H1 (cell line): ENCODE data around the gene ZNF839. TPM values are rescaled to one million over a fixed set of nuclear protein-coding genes. Genes with fewer than 3 reads are reported as not detected.

ENCODE experiments used
- CTCF ChIA-PET: fragments of 300-600 bp; sonication (Branson Sonifier 250); formaldehyde crosslinking; loops from one replicate; lab custom pipeline; 2021; ENCODE audit not compliant: partially characterized antibody; lab: Charles Lee
- POLR2A ChIA-PET: fragments of 300-600 bp; sonication (Branson Sonifier 250); formaldehyde crosslinking; loops from one replicate; lab custom pipeline; 2021; ENCODE audit warnings: inconsistent platforms; ENCODE audit not compliant: partially characterized antibody; lab: Charles Lee
- DNase-seq, 2 experiments: peaks; one replicate each; pipeline versions ENCODE4 v3.0.0 to v3.0.0-alpha.2; 2010 to 2022; ENCODE audit warnings: low spot score in 2 of 2, low read depth in 1 of 2, mixed read lengths in 1 of 2
- FAIRE-seq: peaks from 2 replicates; lab custom pipeline; 2011; peaks lifted over from hg19 to GRCh38; lab: Jason Lieb, UNC
- H2AFZ ChIP-seq: 2 replicates; pipeline ENCODE4 v1.8.1; 2012; ENCODE audit warnings: low read length, inconsistent platforms
- H2AK5ac ChIP-seq: 2 replicates; pipeline ENCODE4 v1.6.1; 2013; ENCODE audit warnings: low read depth, low read length
- H2BK120ac ChIP-seq: replicated peaks from 2 replicates; pipeline ENCODE3; 2013; ENCODE audit warnings: low read depth, low read length, inconsistent platforms
- H2BK12ac ChIP-seq: 2 replicates; pipeline ENCODE4 v1.6.1; 2013; ENCODE audit warnings: low read depth, low read length
- H2BK15ac ChIP-seq: 2 replicates; pipeline ENCODE4 v1.6.1; 2013; ENCODE audit warnings: low read length
- H2BK20ac ChIP-seq: 2 replicates; pipeline ENCODE4 v1.6.1; 2013; ENCODE audit warnings: low read length
- H2BK5ac ChIP-seq: 2 replicates; pipeline ENCODE4 v1.6.1; 2013; ENCODE audit warnings: low read depth, low read length
- H3K14ac ChIP-seq: 2 replicates; pipeline ENCODE4 v1.6.1; 2013; ENCODE audit warnings: inconsistent platforms; ENCODE audit not compliant: insufficient read length
- H3K18ac ChIP-seq: 2 replicates; pipeline ENCODE4 v1.6.1; 2013; ENCODE audit warnings: low read length; ENCODE audit errors: extremely low read depth
- H3K23ac ChIP-seq: 2 replicates; pipeline ENCODE4 v1.6.1; 2013; ENCODE audit warnings: inconsistent platforms; ENCODE audit not compliant: insufficient read length
- H3K23me2 ChIP-seq: 2 replicates; pipeline ENCODE4 v1.6.1; 2013; ENCODE audit warnings: low read depth, low read length
- H3K27ac ChIP-seq: 2 replicates; pipeline ENCODE4 v1.6.1; 2011; ENCODE audit warnings: low read depth, low read length, inconsistent platforms
- H3K27me3 ChIP-seq, 4 experiments: replicated peaks in 1 of 4; 1 replicate in 1 of 4; 2 replicates in 3 of 4; pipeline versions ENCODE4 v1.6.1 to v1.8.1; 2011 to 2013; ENCODE audit warnings: low read length in 3 of 4, mild to moderate bottlenecking in 3 of 4, inconsistent platforms in 2 of 4, mixed read lengths in 2 of 4, moderate library complexity in 1 of 4; ENCODE audit not compliant: control insufficient read depth in 3 of 4, insufficient read depth in 3 of 4; ENCODE audit errors: extremely low read depth in 1 of 4
- H3K36me3 ChIP-seq, 4 experiments: 2 replicates each; pipeline versions ENCODE4 v1.6.1 to v1.8.1; 2011 to 2013; ENCODE audit warnings: mild to moderate bottlenecking in 4 of 4, low read length in 3 of 4, moderate library complexity in 2 of 4, control low read depth in 1 of 4, inconsistent platforms in 1 of 4; ENCODE audit not compliant: insufficient read depth in 4 of 4, control insufficient read depth in 2 of 4
- H3K4ac ChIP-seq: replicated peaks from 2 replicates; pipeline ENCODE3; 2013; ENCODE audit warnings: low read length, low read depth, mixed read lengths, inconsistent platforms; ENCODE audit not compliant: insufficient read length
- H3K4me1 ChIP-seq, 4 experiments: replicated peaks in 1 of 4; 1 replicate in 1 of 4; 2 replicates in 3 of 4; pipeline versions ENCODE4 v1.6.1 to v1.8.1; 2011 to 2013; ENCODE audit warnings: low read length in 3 of 4, inconsistent platforms in 2 of 4, mixed read lengths in 1 of 4; ENCODE audit not compliant: insufficient read depth in 4 of 4, control insufficient read depth in 3 of 4
- H3K4me2 ChIP-seq, 2 experiments: 2 replicates each; pipeline versions ENCODE4 v1.6.1 to v1.8.1; 2011 to 2013; ENCODE audit warnings: low read depth in 2 of 2, low read length in 2 of 2, control low read depth in 1 of 2, inconsistent platforms in 1 of 2, mild to moderate bottlenecking in 1 of 2; ENCODE audit not compliant: insufficient read depth in 1 of 2
- H3K4me3 ChIP-seq, 4 experiments: fragments of 200-600, 300-600 bp in 1 of 4; sonication (generic), shearing (Covaris generic), sonication (Bioruptor Twin) in 1 of 4; 2 replicates each; pipeline versions ENCODE4 v1.5.1 to v1.8.1; 2011 to 2016; ENCODE audit warnings: low read length in 4 of 4, low read depth in 3 of 4, control low read depth in 2 of 4, inconsistent platforms in 2 of 4, mild to moderate bottlenecking in 2 of 4, mixed read lengths in 1 of 4, moderate library complexity in 1 of 4; ENCODE audit not compliant: insufficient read depth in 2 of 4; ENCODE audit errors: extremely low read depth in 1 of 4
- H3K56ac ChIP-seq: replicated peaks from 2 replicates; pipeline ENCODE3; 2013; ENCODE audit warnings: low read depth, mild to moderate bottlenecking, mixed read lengths, low read length, inconsistent platforms; ENCODE audit not compliant: insufficient read length
- H3K79me1 ChIP-seq: 2 replicates; pipeline ENCODE4 v1.6.1; 2013; ENCODE audit warnings: low read depth, low read length, control low read depth
- H3K79me2 ChIP-seq, 2 experiments: 2 replicates each; pipeline versions ENCODE4 v1.6.1 to v1.8.1; 2012 to 2013; ENCODE audit warnings: low read length in 2 of 2, mild to moderate bottlenecking in 2 of 2, inconsistent platforms in 1 of 2; ENCODE audit not compliant: insufficient read depth in 2 of 2, control insufficient read depth in 1 of 2
- H3K9ac ChIP-seq, 4 experiments: replicated peaks in 1 of 4; 1 replicate in 1 of 4; 2 replicates in 3 of 4; pipeline versions ENCODE4 v1.6.1 to v1.8.1; 2011 to 2013; ENCODE audit warnings: low read depth in 3 of 4, low read length in 3 of 4, control low read depth in 2 of 4, mild to moderate bottlenecking in 2 of 4, moderate library complexity in 2 of 4, inconsistent platforms in 1 of 4; ENCODE audit errors: extremely low read depth in 1 of 4
- H3K9me3 ChIP-seq, 2 experiments: 2 replicates each; pipeline versions ENCODE4 v1.6.1 to v1.8.1; 2012 to 2013; ENCODE audit warnings: mild to moderate bottlenecking in 2 of 2, moderate library complexity in 2 of 2, control low read depth in 1 of 2, inconsistent platforms in 1 of 2, low read depth in 1 of 2, low read length in 1 of 2, mixed read lengths in 1 of 2; ENCODE audit not compliant: insufficient read depth in 2 of 2
- H4K20me1 ChIP-seq, 2 experiments: replicated peaks in 1 of 2; 2 replicates each; pipeline versions ENCODE3 to v1.8.1; 2011 to 2013; ENCODE audit warnings: inconsistent platforms in 2 of 2, low read length in 2 of 2, mild to moderate bottlenecking in 1 of 2; ENCODE audit not compliant: insufficient read depth in 2 of 2, control insufficient read depth in 1 of 2
- H4K5ac ChIP-seq: 2 replicates; pipeline ENCODE4 v1.6.1; 2013; ENCODE audit warnings: low read length, low read depth, mixed read lengths, inconsistent platforms; ENCODE audit not compliant: insufficient read length
- H4K8ac ChIP-seq: 2 replicates; pipeline ENCODE4 v1.8.0; 2013; ENCODE audit warnings: mild to moderate bottlenecking, moderate library complexity, low read length, inconsistent platforms; ENCODE audit not compliant: insufficient read depth; ENCODE audit errors: extremely low read depth
- H4K91ac ChIP-seq: replicated peaks from 2 replicates; pipeline ENCODE3; 2013; ENCODE audit warnings: low read length, mixed read lengths, inconsistent platforms; ENCODE audit not compliant: insufficient read length
- CHD2 ChIP-seq: IDR thresholded peaks from 2 replicates; pipeline ENCODE4 v1.6.1; 2012; ENCODE audit warnings: low read length, improper control_type of control experiment
- EGR1 ChIP-seq: IDR thresholded peaks from 2 replicates; pipeline ENCODE4 v1.6.1; 2011; ENCODE audit warnings: low read depth, low read length, borderline replicate concordance
- EP300 ChIP-seq, 2 experiments: IDR thresholded peaks; 1 replicate in 1 of 2; 2 replicates in 1 of 2; pipeline ENCODE4 v1.6.1; 2011 to 2012; ENCODE audit warnings: low read depth in 2 of 2, low read length in 2 of 2, mild to moderate bottlenecking in 2 of 2, borderline replicate concordance in 1 of 2, inconsistent platforms in 1 of 2, moderate library complexity in 1 of 2
- KDM4A ChIP-seq: IDR thresholded peaks from one replicate; pipeline ENCODE4 v1.7.1; 2012; ENCODE audit warnings: low read depth, mild to moderate bottlenecking, moderate library complexity, low read length, inconsistent platforms; ENCODE audit not compliant: severe bottlenecking
- RBBP5 ChIP-seq: IDR thresholded peaks from 2 replicates; pipeline ENCODE4 v1.7.1; 2012; ENCODE audit warnings: low read depth, mild to moderate bottlenecking, inconsistent platforms, low read length, moderate library complexity, borderline replicate concordance
- RNF2 ChIP-seq: fragments of 200-900, 300-1000 bp; sonication (generic); IDR thresholded peaks from 2 replicates; pipeline ENCODE4 v1.7.1; 2016; ENCODE audit warnings: borderline replicate concordance, low read depth, mild to moderate bottlenecking, antibody characterized with exemption, low read length; ENCODE audit not compliant: poor library complexity, severe bottlenecking; ENCODE audit errors: missing control alignments
- SIX5 ChIP-seq: IDR thresholded peaks from 2 replicates; pipeline ENCODE4 v1.6.1; 2011; ENCODE audit warnings: mild to moderate bottlenecking, low read depth, low read length
- SP1 ChIP-seq: IDR thresholded peaks from 2 replicates; pipeline ENCODE4 v1.6.1; 2011; ENCODE audit warnings: low read depth, low read length
- SP4 ChIP-seq: IDR thresholded peaks from 2 replicates; pipeline ENCODE4 v1.6.1; 2012; ENCODE audit warnings: low read length, inconsistent platforms
- WGBS, 2 experiments: shearing (Covaris generic) in 1 of 2; methylation state at CpG; one replicate each; pipeline versions ENCODE4 v1.1.6 to v1.1.7; 2013 to 2015; ENCODE audit warnings: low lambda C conversion rate in 2 of 2, mixed read lengths in 2 of 2, inconsistent platforms in 1 of 2, low coverage in 1 of 2, missing lambda C conversion rate in 1 of 2; ENCODE audit not compliant: insufficient replicate concordance in 2 of 2, insufficient coverage in 1 of 2, insufficient read length in 1 of 2; ENCODE audit errors: extremely low coverage in 1 of 2, missing lambda C conversion rate in 1 of 2; 5-methylcytosine and 5-hydroxymethylcytosine counted together
- polyA plus RNA-seq, 7 experiments: library from polyadenylated mRNA; depleted of rRNA in 3 of 7; stranded (reverse) in 5 of 7; unstranded in 2 of 7; fragments of >200 nt in 5 of 7; fragments of 200-250 nt in 2 of 7; gene quantifications; 1 replicate in 5 of 7; 2 replicates in 1 of 7; 4 replicates in 1 of 7; pipeline versions ENCODE4 v1.2.1 to v1.2.3, GENCODE V29; 2011 to 2013; ENCODE audit warnings: missing spikeins in 2 of 7, mixed read lengths in 2 of 7
- total RNA-seq: library from RNA; stranded (reverse); fragmentation: NEBNext Ultra II Directional; extraction: Animal tissue kit (Norgen Biotek cat#: 25700); gene quantifications from 2 replicates; pipeline ENCODE4 v1.2.1, GENCODE V29; 2021

ZNF839 gene
- total and polyA plus RNA-seq, 2 of the 8 experiments (the other 6 are each of a cell fraction or from before 2014, with no cell fraction given) = 8.1 to 9.4 TPM

DNA sequence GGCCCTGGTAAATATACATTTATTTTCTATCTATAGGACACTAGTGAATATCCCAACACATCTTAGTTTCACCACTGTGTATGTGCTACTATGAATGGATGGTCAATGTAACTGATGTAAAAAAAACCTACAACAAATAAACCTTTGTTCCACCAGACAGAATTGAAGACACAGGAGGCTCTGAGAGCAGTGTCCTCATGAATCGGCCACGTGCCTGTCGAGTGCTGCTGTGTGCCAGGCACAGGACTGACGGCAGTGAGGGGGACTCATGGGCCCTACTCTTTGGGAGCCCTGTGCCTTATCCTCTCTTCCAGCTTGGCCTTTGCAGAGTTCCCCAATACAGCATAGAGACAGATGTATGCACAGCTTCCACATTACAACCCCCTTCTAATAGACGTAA, 24.9 kb downstream of the ZNF839 start:
- TF ChIP-seq CHD2 (no peak), RNF2 (no peak), RBBP5 (no peak), EP300 (IDR thresholded peaks at IDR 0.05; ENCODE audit: borderline replicate concordance in 1 of 2, low read depth in 2 of 2, low read length in 2 of 2) (no peak), SIX5 (no peak), SP4 (no peak), SP1 (no peak), EGR1 (no peak), KDM4A (no peak)
- no peak for FAIRE-seq
- Histone ChIP-seq H4K5ac (no peak overlapping the region), H2BK120ac (no peak overlapping the region), H3K23me2 (no peaks in the 10 kb centered on the region), H3K56ac (no peak overlapping the region), H3K4ac (no peak overlapping the region), H3K23ac (no peak overlapping the region), H3K18ac (no peak overlapping the region), H3K14ac (no peak overlapping the region), H4K20me1 (no peaks in the 10 kb centered on the region), H3K4me2 (no peak overlapping the region), H2AFZ (no peak overlapping the region), H2BK15ac (no peak overlapping the region), H3K79me1 (no peaks in the 10 kb centered on the region), H3K9ac (no peak overlapping the region), H3K27me3 (no peaks in the 10 kb centered on the region), H2BK12ac (no peak overlapping the region), H3K27ac (no peak overlapping the region), H4K91ac (no peak overlapping the region), H3K36me3 (peaks cover 2 to 27% (median 10%) of the 10 kb centered on the region in 4 experiments; a peak in 6 of 8 replicates), H2BK5ac (no peak overlapping the region; the same call in 1 of the 2 replicates), H3K4me3 (no peak overlapping the region), H3K79me2 (no peaks in the 10 kb centered on the region), H2AK5ac (no peak overlapping the region), H3K9me3 (no peaks in the 10 kb centered on the region), H2BK20ac (no peak overlapping the region), H4K8ac (no peak overlapping the region), H3K4me1 (no peaks in the 10 kb centered on the region)
- 98% methylated on average over 5 of the region's 5 CpGs; no CpG with 5 or more reads in 1 of the 2 experiments for whole genome bisulfite sequencing, 2 experiments
- POLR2A ChIA-PET = interaction anchor here (1.1 to 2.0 kb wide), 2 partner anchors 11 to 14 kb away, joined by 4 to 6 read pairs; no protein-coding TSS in a partner anchor
- no peak for DNase-seq
- CTCF ChIA-PET = no interaction called here
